Mucosa of descending colon (tissue), 3 donors: Measurements from ENCODE around the gene MICB. TPM values are rescaled to one million over a fixed set of nuclear protein-coding genes. Genes with fewer than 3 reads are reported as not detected.

Experiments used
- ATAC-seq: fragments of 200-7000 bp; cut with Tn5 transposase; one replicate; pipeline ENCODE4 v1.9.1; 2020; ENCODE audit warnings: mild to moderate bottlenecking, moderate library complexity
- DNase-seq, 3 donors: peaks; one replicate each; pipeline ENCODE4 v3.0.0-alpha.2; 2020
- H3K36me3 ChIP-seq: fragments of 200-600 bp; one replicate; pipeline ENCODE4 v1.8.0; 2021; ENCODE audit warnings: low read depth, mild to moderate bottlenecking
- H3K4me1 ChIP-seq: fragments of 200-600 bp; one replicate; pipeline ENCODE4 v1.8.0; 2021; ENCODE audit warnings: low read depth, mild to moderate bottlenecking
- H3K4me3 ChIP-seq: fragments of 200-600 bp; one replicate; pipeline ENCODE4 v1.8.0; 2021; ENCODE audit warnings: mild to moderate bottlenecking
- H3K9me3 ChIP-seq: fragments of 200-600 bp; one replicate; pipeline ENCODE4 v1.8.0; 2021; ENCODE audit warnings: mild to moderate bottlenecking
- CTCF ChIP-seq: fragments of 200-600 bp; IDR thresholded peaks from one replicate; pipeline ENCODE4 v1.8.0; 2022; ENCODE audit warnings: antibody characterized with exemption, mild to moderate bottlenecking
- intact Hi-C, 2 donors: fragments of 100-400 bp; cut with DNase I in 1 of 2; cut with micrococcal nuclease in 1 of 2; formaldehyde crosslinking; loops; one replicate each; pipeline versions ENCODE4 v1.11.0 to v1.11.1; 2022; cut with DNase I, micrococcal nuclease
- total RNA-seq, 3 donors: library from RNA; stranded (reverse); fragmentation: NEBNext Ultra II Directional in 2 of 3; extraction: Animal tissue kit (Norgen Biotek cat#: 25700) in 2 of 3; gene quantifications; one replicate each; pipeline versions ENCODE4 v1.2.1 to v1.2.4, GENCODE V29; 2021 to 2023
- donor health status: DM: no; HTN: no; CAD: no; lungs with moderate emphysema.
- donor health status: DM: no; HTN: no; CAD: no.
- donor health status: DM: no; HTN: yes; CAD: no.

MICB gene
- total RNA-seq, 3 donors from 2014 or later: 1.3 to 4.1 (median 2.9) TPM

- Histone ChIP-seq H3K36me3 (no peaks in the 10 kb centered on the region), H3K4me1 (peaks cover 11% of the 10 kb centered on the region), H3K9me3 (no peaks in the 10 kb centered on the region), H3K4me3 (peak overlapping the region; percentile 33)
- no peak for TF ChIP-seq CTCF
- ATAC-seq: no peak
- intact Hi-C loops: no loop called here
- DNase-seq: no peak
Observed at GRCh38 chr6:31462026-31462963, 35.6 kb upstream of the MICB start.

GRCh38 chr6:31462964-31463870, 34.7 kb upstream of the MICB start:
- ATAC-seq (peak; percentile 98), DNase-seq (peak; percentile 89 to 97 (median 91))
- intact Hi-C loops: no loop called here
- H3K36me3 ChIP-seq: no peaks in the 10 kb centered on the region
- H3K4me1 ChIP-seq: peaks cover 11% of the 10 kb centered on the region
- no peak for TF ChIP-seq CTCF
- peak overlapping the region; percentile 33 for H3K4me3 ChIP-seq
- no peaks in the 10 kb centered on the region for H3K9me3 ChIP-seq

GRCh38 chr6:31464252-31465184, 33.4 kb upstream of the MICB start:
- no peak for TF ChIP-seq CTCF
- intact Hi-C loops: no loop called here
- DNase-seq (no peak), ATAC-seq (no peak)
- Histone ChIP-seq H3K9me3 (no peaks in the 10 kb centered on the region), H3K4me1 (peaks cover 11% of the 10 kb centered on the region), H3K36me3 (no peaks in the 10 kb centered on the region), H3K4me3 (no peak overlapping the region)

GRCh38 chr6:31465185-31465536, 32.8 kb upstream of the MICB start:
- H3K36me3 ChIP-seq: no peaks in the 10 kb centered on the region
- no peak overlapping the region for H3K4me3 ChIP-seq
- peaks cover 11% of the 10 kb centered on the region for H3K4me1 ChIP-seq

More at GRCh38 chr6:31465185-31465536, 32.8 kb upstream of the MICB start:
- no peak for DNase-seq
- intact Hi-C loops: no loop called here
- H3K9me3 ChIP-seq: no peaks in the 10 kb centered on the region
- no peak for TF ChIP-seq CTCF
- no peak for ATAC-seq
